Natural killer cell (primary cell): ENCODE measurements around the gene RUVBL2. TPM values are rescaled to one million over a fixed set of nuclear protein-coding genes. Genes with fewer than 3 reads are reported as not detected.

ENCODE experiments used
- ATAC-seq, 3 donors: fragments of 150-1000 bp in 2 of 3; fragments of 200-7000 bp in 1 of 3; cut with Tn5 transposase; 1 replicate in 1 of 3; 2 replicates in 2 of 3; pipeline ENCODE4 v1.10.0; 2021; ENCODE audit warnings: mild to moderate bottlenecking in 2 of 3, moderate library complexity in 2 of 3
- DNase-seq, 2 donors: peaks; one replicate each; pipeline versions ENCODE4 v3.0.0 to v3.0.0-alpha.2; 2013 to 2021; ENCODE audit warnings: mixed read lengths in 1 of 2
- H3K27ac ChIP-seq: one replicate; pipeline ENCODE4 v1.5.1; 2013; ENCODE audit warnings: mild to moderate bottlenecking, low read length
- H3K27me3 ChIP-seq: one replicate; pipeline ENCODE4 v1.6.1; 2013; ENCODE audit warnings: low read length; ENCODE audit not compliant: control insufficient read depth, insufficient read depth
- H3K36me3 ChIP-seq: one replicate; pipeline ENCODE4 v1.6.1; 2013; ENCODE audit warnings: low read length; ENCODE audit not compliant: control insufficient read depth, insufficient read depth
- H3K4me1 ChIP-seq: one replicate; pipeline ENCODE4 v1.6.1; 2013; ENCODE audit warnings: low read length; ENCODE audit not compliant: control insufficient read depth, insufficient read depth
- H3K4me3 ChIP-seq: one replicate; pipeline ENCODE4 v1.5.1; 2013; ENCODE audit warnings: low read length
- H3K9me3 ChIP-seq: one replicate; pipeline ENCODE4 v1.6.1; 2013; ENCODE audit warnings: low read length; ENCODE audit not compliant: control insufficient read depth, insufficient read depth
- H3K27ac Mint-ChIP-seq, 2 donors: one replicate each; pipeline ENCODE4 v1.8.0; 2022; ENCODE audit warnings: mild to moderate bottlenecking in 2 of 2, mixed read lengths in 2 of 2, moderate library complexity in 1 of 2
- H3K27me3 Mint-ChIP-seq, 2 donors: one replicate each; pipeline ENCODE4 v1.8.0; 2022; ENCODE audit warnings: low read depth in 2 of 2, mixed read lengths in 2 of 2
- H3K36me3 Mint-ChIP-seq: one replicate; pipeline ENCODE4 v1.8.0; 2022; ENCODE audit warnings: mixed read lengths
- H3K4me1 Mint-ChIP-seq, 2 donors: one replicate each; pipeline ENCODE4 v1.8.0; 2022; ENCODE audit warnings: mixed read lengths in 2 of 2
- H3K4me3 Mint-ChIP-seq: one replicate; pipeline ENCODE4 v1.8.0; 2022; ENCODE audit warnings: mild to moderate bottlenecking, moderate library complexity, mixed read lengths
- H3K9me3 Mint-ChIP-seq, 2 donors: one replicate each; pipeline ENCODE4 v1.8.0; 2022; ENCODE audit warnings: mixed read lengths in 2 of 2
- CTCF ChIP-seq: fragments of 200-600 bp; IDR thresholded peaks from one replicate; pipeline ENCODE4 v1.8.0; 2022; ENCODE audit warnings: antibody characterized with exemption
- WGBS: methylation state at CpG from one replicate; pipeline ENCODE4 v1.1.7; 2013; ENCODE audit warnings: missing lambda C conversion rate; ENCODE audit not compliant: insufficient coverage; 5-methylcytosine and 5-hydroxymethylcytosine counted together
- intact Hi-C: fragments of 100-400 bp; cut with micrococcal nuclease; formaldehyde crosslinking; loops from one replicate; pipeline ENCODE4 v1.14.2; 2022
- total RNA-seq, 4 donors: library from RNA; stranded (reverse); fragments of 120-200 nt in 1 of 4; gene quantifications; one replicate each; pipeline versions ENCODE4 v1.2.3 to v1.2.4, GENCODE V29; 2013 to 2022

Gene RUVBL2
- total RNA-seq, 3 donors from 2014 or later (not counting 1 experiment from before 2014, with no cell fraction given) = 23.6 to 28.3 (median 26.5) TPM

GRCh38 chr19:48964205-48965039, 29.3 kb upstream of the RUVBL2 start:
- no peaks in the 10 kb centered on the region for H3K27me3 ChIP-seq
- Mint-ChIP-seq H3K27ac (peak overlapping the region; percentile 98 to 99), H3K9me3 (no peaks in the 10 kb centered on the region), H3K36me3 (no peaks in the 10 kb centered on the region), H3K27me3 (no peaks in the 10 kb centered on the region), H3K4me1 (peaks cover 51 to 63% of the 10 kb centered on the region in 2 donors), H3K4me3 (peak overlapping the region; percentile 86)
- H3K27ac ChIP-seq = peak overlapping the region; percentile 82
- peaks cover 15% of the 10 kb centered on the region for H3K36me3 ChIP-seq
- WGBS = 24% methylated on average over 19 of the region's 19 CpGs
- peak in 1 of 2 donors; percentile 48 for DNase-seq
- intact Hi-C loops = loop anchor here (1.0 to 10.0 kb wide), 4 partner anchors 10 to 320 kb away; partner anchors contain the start of genes BAX, CA11, NUCB1 and PPP1R15A
- TF ChIP-seq CTCF = no peak
- H3K4me1 ChIP-seq = peaks cover 68% of the 10 kb centered on the region
- H3K4me3 ChIP-seq = peak overlapping the region; percentile 34
- no peaks in the 10 kb centered on the region for H3K9me3 ChIP-seq
- ATAC-seq = no peak

GRCh38 chr19:48965040-48965805, 28.5 kb upstream of the RUVBL2 start, which contains the start of gene FTL:
Gene FTL, plus strand, starts transcription at chr19:48965309. Its CDS starts 199 bp downstream, at chr19:48965508.
- H3K36me3 Mint-ChIP-seq = no peaks in the 10 kb centered on the region
- H3K9me3 Mint-ChIP-seq = no peaks in the 10 kb centered on the region
- peak within 1 kb of the TSS; percentile 98 to 99 for H3K27ac Mint-ChIP-seq
- intact Hi-C loops = loop anchor here (1.0 to 10.0 kb wide), 3 partner anchors 11 to 320 kb away; partner anchors contain the start of genes BAX, CA11 and NUCB1
- peak within 1 kb of the TSS; percentile 87 for H3K4me3 ChIP-seq
- H3K4me3 Mint-ChIP-seq = peak within 1 kb of the TSS; percentile 100
- peak; percentile 66 to 91 (median 81) for ATAC-seq
- H3K36me3 ChIP-seq = peaks cover 22% of the 10 kb centered on the region
- no peaks in the 10 kb centered on the region for H3K27me3 Mint-ChIP-seq
- H3K9me3 ChIP-seq = no peaks in the 10 kb centered on the region
- H3K27ac ChIP-seq = peak within 1 kb of the TSS; percentile 82
- peak; percentile 83 to 92 for DNase-seq
- no peaks in the 10 kb centered on the region for H3K27me3 ChIP-seq
- peaks cover 51 to 63% of the 10 kb centered on the region in 2 donors for H3K4me1 Mint-ChIP-seq
- WGBS = under 1% methylated on average over 50 of the region's 52 CpGs
- peaks cover 63% of the 10 kb centered on the region for H3K4me1 ChIP-seq
- no peak for TF ChIP-seq CTCF

GRCh38 chr19:48965806-48966540, 27.7 kb upstream of the RUVBL2 start:
- H3K27ac Mint-ChIP-seq = peak overlapping the region; percentile 98 to 99
- ATAC-seq = peak; percentile 69 to 80 (median 75)
- WGBS = 12% methylated on average over 35 of the region's 36 CpGs

More at GRCh38 chr19:48965806-48966540, 27.7 kb upstream of the RUVBL2 start:
- peak; percentile 84 to 93 for DNase-seq
- H3K4me1 ChIP-seq = peaks cover 67% of the 10 kb centered on the region
- H3K4me1 Mint-ChIP-seq = peaks cover 51 to 61% of the 10 kb centered on the region in 2 donors
- H3K9me3 Mint-ChIP-seq = no peaks in the 10 kb centered on the region
- no peak for TF ChIP-seq CTCF
- no peaks in the 10 kb centered on the region for H3K27me3 ChIP-seq
- H3K27ac ChIP-seq = peak overlapping the region; percentile 76
- H3K36me3 Mint-ChIP-seq = no peaks in the 10 kb centered on the region
- H3K27me3 Mint-ChIP-seq = no peaks in the 10 kb centered on the region
- H3K9me3 ChIP-seq = no peaks in the 10 kb centered on the region
- H3K4me3 ChIP-seq = peak overlapping the region; percentile 87
- H3K36me3 ChIP-seq = peaks cover 26% of the 10 kb centered on the region
- intact Hi-C loops = loop anchor here (1.0 to 10.0 kb wide), 3 partner anchors 12 to 321 kb away; partner anchors contain the start of genes BAX, CA11 and NUCB1
- H3K4me3 Mint-ChIP-seq = peak overlapping the region; percentile 100
